K562 (cell line): Measurements from ENCODE around the gene ZNF554. TPM values are rescaled to one million over a fixed set of nuclear protein-coding genes. Genes with fewer than 3 reads are reported as not detected.
A peak's percentile ranks its signal among the peaks of the same experiment; 100 is the strongest.

Source experiments
- ATAC-seq: fragments of 200-7000 bp; cut with Tn5 transposase; 3 replicates; pipeline ENCODE4 v1.9.1; 2020; ENCODE audit warnings: moderate library complexity
- BruUV-seq: library from RNA; stranded (reverse); fragments of 400-500 nt; replicated peaks from 2 replicates; lab custom pipeline; 2021; lab: Mats Ljungman, UMichigan
- CTCF ChIA-PET: fragments of 300-600 bp; formaldehyde crosslinking; extraction: SDS; loops from one replicate; lab custom pipeline; 2021; ENCODE audit warnings: low intra/inter-chr PET ratio; lab: Yijun Ruan, JAX
- POLR2A ChIA-PET: fragments of 300-600, 350-650 bp; sonication (Branson Sonifier 250); formaldehyde crosslinking; extraction: SDS; loops from one replicate; lab custom pipeline; 2021; ENCODE audit warnings: antibody characterized with exemption, inconsistent platforms; lab: Yijun Ruan, JAX
- DNase-seq, 4 experiments: peaks; one replicate each; pipeline versions ENCODE4 v3.0.0 to v3.0.0-alpha.2; 2011 to 2018; ENCODE audit warnings: low spot score in 3 of 4, mixed read lengths in 3 of 4; ENCODE audit errors: extremely low read depth in 1 of 4
- FAIRE-seq: peaks from 2 replicates; lab custom pipeline; 2011; peaks lifted over from hg19 to GRCh38; lab: Jason Lieb, UNC
- H2AFZ ChIP-seq: 2 replicates; pipeline ENCODE4 v1.6.0; 2011; ENCODE audit warnings: low read depth, low read length, control low read depth, inconsistent platforms
- H3K27ac ChIP-seq: fragments of 200-600 bp; 3 replicates; pipeline ENCODE4 v1.8.0; 2011; ENCODE audit warnings: low read depth, mild to moderate bottlenecking, control low read depth, inconsistent platforms, low read length, moderate library complexity, mixed read lengths; ENCODE audit errors: extremely low read depth
- H3K27me3 ChIP-seq, 2 experiments: fragments of 300-600 bp in 1 of 2; 2 replicates in 1 of 2; 3 replicates in 1 of 2; pipeline versions ENCODE4 v1.6.0 to v1.8.0; 2011; ENCODE audit warnings: inconsistent platforms in 2 of 2, low read length in 2 of 2, mild to moderate bottlenecking in 1 of 2, mixed read lengths in 1 of 2, moderate library complexity in 1 of 2; ENCODE audit not compliant: control insufficient read depth in 2 of 2, insufficient read depth in 2 of 2
- H3K36me3 ChIP-seq: fragments of 300-600 bp; 3 replicates; pipeline ENCODE4 v1.8.0; 2011; ENCODE audit warnings: mild to moderate bottlenecking, low read length, inconsistent platforms; ENCODE audit not compliant: control insufficient read depth, insufficient read depth
- H3K4me1 ChIP-seq, 2 experiments: fragments of 200-600 bp in 1 of 2; replicated peaks in 1 of 2; 2 replicates in 1 of 2; 3 replicates in 1 of 2; pipeline versions ENCODE4 v1.5.1 to v1.8.0; 2011; ENCODE audit warnings: inconsistent platforms in 2 of 2, low read length in 2 of 2, mild to moderate bottlenecking in 1 of 2, mixed read lengths in 1 of 2, moderate library complexity in 1 of 2; ENCODE audit not compliant: control insufficient read depth in 2 of 2, insufficient read depth in 2 of 2
- H3K4me2 ChIP-seq: 2 replicates; pipeline ENCODE4 v1.6.1; 2011; ENCODE audit warnings: low read length, control low read depth, inconsistent platforms, mixed read lengths; ENCODE audit not compliant: insufficient read depth
- H3K4me3 ChIP-seq: fragments of 200-600 bp; sonication (generic), shearing (Covaris generic); 2 replicates; pipeline ENCODE4 v1.5.1; 2016; ENCODE audit warnings: control low read depth, inconsistent platforms
- H3K79me2 ChIP-seq: fragments of 200-600 bp; 3 replicates; pipeline ENCODE4 v1.8.0; 2011; ENCODE audit warnings: low read length, inconsistent platforms; ENCODE audit not compliant: control insufficient read depth, insufficient read depth
- H3K9ac ChIP-seq, 2 experiments: 2 replicates each; pipeline versions ENCODE4 v1.6.0 to v1.6.1; 2011; ENCODE audit warnings: low read depth in 2 of 2, low read length in 2 of 2, control low read depth in 1 of 2, inconsistent platforms in 1 of 2, mild to moderate bottlenecking in 1 of 2, mixed read lengths in 1 of 2; ENCODE audit not compliant: insufficient read depth in 1 of 2
- H3K9me1 ChIP-seq: one replicate; pipeline ENCODE4 v1.6.0; 2011; ENCODE audit warnings: inconsistent platforms, mild to moderate bottlenecking, low read length, moderate library complexity; ENCODE audit not compliant: control insufficient read depth, insufficient read depth
- H3K9me3 ChIP-seq: replicated peaks from 2 replicates; pipeline ENCODE4 v1.5.1; 2011; ENCODE audit warnings: low read depth, low read length, inconsistent platforms; ENCODE audit not compliant: control insufficient read depth, insufficient read depth
- H4K20me1 ChIP-seq: replicated peaks from 2 replicates; pipeline ENCODE4 v1.6.1; 2011; ENCODE audit warnings: low read length, inconsistent platforms, mixed read lengths; ENCODE audit not compliant: control insufficient read depth, insufficient read depth
- ATF3 ChIP-seq, 2 experiments: fragments of 450-650 bp in 1 of 2; sonication (generic) in 1 of 2; formaldehyde crosslinking in 1 of 2; IDR thresholded peaks in 1 of 2; conservative IDR thresholded peaks in 1 of 2; 2 replicates each; pipeline versions ENCODE4 v1.6.1 to v1.8.1; 2016 to 2023; ENCODE audit warnings: mild to moderate bottlenecking in 2 of 2, moderate library complexity in 2 of 2, inconsistent platforms in 1 of 2, missing genetic modification reagents in 1 of 2
- PCBP2 ChIP-seq: fragments of 200-400 bp; formaldehyde crosslinking; IDR thresholded peaks from 2 replicates; pipeline ENCODE4 v1.6.1; 2018; ENCODE audit warnings: low read length, low read depth, mild to moderate bottlenecking, moderate library complexity; ENCODE audit not compliant: poor library complexity, severe bottlenecking
- POLR2A ChIP-seq: fragments of 450-650 bp; conservative IDR thresholded peaks from 2 replicates; pipeline ENCODE4 v1.6.1; 2016
- SMAD3 ChIP-seq: fragments of 450-650 bp; formaldehyde crosslinking; conservative IDR thresholded peaks from 2 replicates; pipeline ENCODE4 v1.4.0; 2020; ENCODE audit warnings: mild to moderate bottlenecking
- XRCC5 ChIP-seq: fragments of 200-400 bp; formaldehyde crosslinking; IDR thresholded peaks from 2 replicates; pipeline ENCODE4 v1.6.1; 2017; ENCODE audit warnings: low read depth, mild to moderate bottlenecking, low read length
- ZNF12 ChIP-seq: sonication (generic); formaldehyde crosslinking; IDR thresholded peaks from 2 replicates; pipeline ENCODE4 v1.4.0; 2020; ENCODE audit warnings: mild to moderate bottlenecking, missing genetic modification reagents
- WGBS: fragments of 100-300 bp; shearing (Covaris generic); methylation state at CpG from one replicate; pipeline ENCODE4 v1.1.6; 2016; ENCODE audit warnings: low coverage, mixed read lengths; ENCODE audit not compliant: insufficient coverage; ENCODE audit errors: missing lambda C conversion rate; 5-methylcytosine and 5-hydroxymethylcytosine counted together
- in situ Hi-C: fragments of 300-500 bp; cut with MboI; formaldehyde crosslinking; loops from 4 replicates; pipeline ENCODE4 v1.15.0; 2018; ENCODE audit warnings: inconsistent platforms, mixed read lengths
- intact Hi-C: fragments of 100-400 bp; cut with micrococcal nuclease; formaldehyde crosslinking; loops from 2 replicates; pipeline ENCODE4 v1.14.2; 2022
- polyA plus RNA-seq, 8 experiments: library from polyadenylated mRNA; depleted of rRNA in 4 of 8; stranded (reverse) in 5 of 8; unstranded in 3 of 8; fragments of >200 nt; fragmentation: Nextera tagmentation in 2 of 8; fragmentation: Illumina TruSeq in 1 of 8; extraction: Ambion mirVana in 2 of 8; extraction: Trizol in 1 of 8; gene quantifications; 2 replicates each; pipeline versions ENCODE4 v1.2.1 to v1.2.3, GENCODE V29; 2011 to 2014; ENCODE audit warnings: inconsistent platforms in 1 of 8, missing spikeins in 1 of 8
- total RNA-seq, 7 experiments: library from RNA; depleted of rRNA in 6 of 7; stranded (reverse); fragments of >200 nt in 6 of 7; fragmentation: Illumina TruSeq in 2 of 7; extraction: Trizol in 2 of 7; gene quantifications; 2 replicates each; pipeline versions ENCODE4 v1.2.1 to v1.2.3, GENCODE V29; 2011 to 2021; ENCODE audit warnings: low replicate concordance in 1 of 7

Gene ZNF554
- total and polyA plus RNA-seq, 9 of the 15 experiments (the other 6 are each of a cell fraction or from before 2014, with no cell fraction given): 0.07 to 1.8 (median 1.1) TPM

- TF ChIP-seq SMAD3 (CRISPR knock-in tag): no peak
- TF ChIP-seq, all 486 proteins: peak for 0
Measured at GRCh38 chr19:2813235-2814160, 6.2 kb upstream of the ZNF554 start (continued).

- peak overlapping the region in 1 of 2 experiments; percentile 52; a peak in 1 of 4 replicates for H3K9ac ChIP-seq
- H3K4me2 ChIP-seq: no peak overlapping the region
- 97% methylated on average over 9 of the region's 11 CpGs for WGBS
- peaks cover 49% of the 10 kb centered on the region; the same call in 2 of the 3 replicates for H3K36me3 ChIP-seq
- ATAC-seq: no peak
- 0 out of 2 replicates have a peak, but pooled peaks cover 1% of the 10 kb centered on the region for H3K9me3 ChIP-seq
- H3K4me1 ChIP-seq: peaks cover 0 to 22% of the 10 kb centered on the region in 2 experiments; a peak in 2 of 5 replicates
- H3K4me3 ChIP-seq: no peak overlapping the region
- H4K20me1 ChIP-seq: no peaks in the 10 kb centered on the region
- CTCF ChIA-PET: no interaction called here
- POLR2A ChIA-PET: interaction anchor here (0.5 to 0.9 kb wide), 2 partner anchors 14 to 19 kb away, joined by 3 read pairs; no protein-coding TSS in a partner anchor
- in situ Hi-C loops: no loop called here
- H3K27ac ChIP-seq: no peak overlapping the region
- no peak for FAIRE-seq
- H3K79me2 ChIP-seq: no peaks in the 10 kb centered on the region
- TF ChIP-seq XRCC5: no peak
- TF ChIP-seq PCBP2: no peak
- TF ChIP-seq ATF3 (IDR thresholded peaks at IDR 0.05): no peak
- TF ChIP-seq ATF3 (CRISPR knock-in tag; conservative IDR thresholded peaks at IDR 0.05): no peak
- TF ChIP-seq ZNF12 (CRISPR knock-in tag): no peak
- TF ChIP-seq POLR2A: 0 out of 2 replicates have a peak, but pooled peaks have one; percentile 4
- intact Hi-C loops: no loop called here
- BruUV-seq: no TSS peak
- DNase-seq: no peak
- H3K27me3 ChIP-seq: no peaks in the 10 kb centered on the region
- no peak overlapping the region for H2AFZ ChIP-seq
- H3K9me1 ChIP-seq: no peaks in the 10 kb centered on the region
Measured at GRCh38 chr19:2814426-2814825, 5.2 kb upstream of the ZNF554 start.
